H9 (cell line): ENCODE measurements around the gene ETNK2. TPM values are rescaled to one million over a fixed set of nuclear protein-coding genes. Genes with fewer than 3 reads are reported as not detected.

Experiments
- DNase-seq: peaks from one replicate; pipeline ENCODE4 v3.0.0-alpha.2; 2017
- H2AFZ ChIP-seq: one replicate; pipeline ENCODE4 v1.6.1; 2013; ENCODE audit warnings: mild to moderate bottlenecking, low read length, control low read depth, moderate library complexity
- H2AK5ac ChIP-seq: 2 replicates; pipeline ENCODE4 v1.6.1; 2013; ENCODE audit warnings: low read length, control low read depth, mixed read lengths; ENCODE audit not compliant: insufficient read length
- H2BK120ac ChIP-seq: one replicate; pipeline ENCODE4 v1.6.1; 2013; ENCODE audit warnings: low read depth, mild to moderate bottlenecking, low read length, control low read depth, inconsistent platforms; ENCODE audit not compliant: poor library complexity, severe bottlenecking
- H2BK12ac ChIP-seq: 2 replicates; pipeline ENCODE4 v1.6.1; 2013; ENCODE audit warnings: low read length, control low read depth, mixed read lengths, low read depth; ENCODE audit not compliant: insufficient read length
- H2BK15ac ChIP-seq: 2 replicates; pipeline ENCODE4 v1.6.1; 2013; ENCODE audit warnings: low read depth, low read length, control low read depth
- H2BK20ac ChIP-seq: one replicate; pipeline ENCODE4 v1.6.1; 2013; ENCODE audit warnings: low read depth, mild to moderate bottlenecking, low read length, control low read depth, inconsistent platforms; ENCODE audit not compliant: poor library complexity, severe bottlenecking
- H2BK5ac ChIP-seq: 2 replicates; pipeline ENCODE4 v1.6.1; 2013; ENCODE audit warnings: low read length, control low read depth, mixed read lengths; ENCODE audit not compliant: insufficient read length
- H3K14ac ChIP-seq: 2 replicates; pipeline ENCODE4 v1.6.1; 2013; ENCODE audit warnings: low read length, control low read depth; ENCODE audit not compliant: insufficient read depth
- H3K18ac ChIP-seq: 2 replicates; pipeline ENCODE4 v1.6.1; 2013; ENCODE audit warnings: low read depth, mild to moderate bottlenecking, mixed read lengths, low read length, control low read depth; ENCODE audit not compliant: insufficient read length
- H3K23ac ChIP-seq: 2 replicates; pipeline ENCODE4 v1.6.1; 2013; ENCODE audit warnings: low read length, control low read depth, mixed read lengths, low read depth; ENCODE audit not compliant: insufficient read length
- H3K23me2 ChIP-seq: 2 replicates; pipeline ENCODE4 v1.6.1; 2013; ENCODE audit warnings: low read depth, mild to moderate bottlenecking, mixed read lengths, low read length, control low read depth; ENCODE audit not compliant: insufficient read length, poor library complexity, severe bottlenecking
- H3K27ac ChIP-seq: 2 replicates; pipeline ENCODE4 v1.5.1; 2013; ENCODE audit warnings: low read length, control low read depth, mixed read lengths, low read depth; ENCODE audit not compliant: insufficient read length
- H3K27me3 ChIP-seq: 2 replicates; pipeline ENCODE4 v1.6.1; 2013; ENCODE audit warnings: low read length, control low read depth, inconsistent platforms; ENCODE audit not compliant: insufficient read depth
- H3K4ac ChIP-seq: 2 replicates; pipeline ENCODE4 v1.6.1; 2013; ENCODE audit warnings: low read depth, mild to moderate bottlenecking, control low read depth, inconsistent platforms, low read length, moderate library complexity
- H3K4me1 ChIP-seq: 2 replicates; pipeline ENCODE4 v1.6.1; 2013; ENCODE audit warnings: low read length, control low read depth, inconsistent platforms; ENCODE audit not compliant: insufficient read depth
- H3K4me2 ChIP-seq: 2 replicates; pipeline ENCODE4 v1.6.1; 2013; ENCODE audit warnings: low read length, control low read depth, mixed read lengths; ENCODE audit not compliant: insufficient read length, insufficient read depth
- H3K56ac ChIP-seq: 2 replicates; pipeline ENCODE4 v1.6.1; 2013; ENCODE audit warnings: low read depth, mild to moderate bottlenecking, mixed read lengths, low read length, control low read depth; ENCODE audit not compliant: insufficient read length
- H3K79me1 ChIP-seq: 2 replicates; pipeline ENCODE4 v1.6.1; 2013; ENCODE audit warnings: low read depth, mild to moderate bottlenecking, moderate library complexity, low read length, control low read depth, inconsistent platforms; ENCODE audit not compliant: insufficient read depth, poor library complexity, severe bottlenecking
- H3K79me2 ChIP-seq: 2 replicates; pipeline ENCODE4 v1.6.1; 2013; ENCODE audit warnings: low read length, control low read depth, inconsistent platforms; ENCODE audit not compliant: insufficient read depth
- H3K9ac ChIP-seq: 2 replicates; pipeline ENCODE4 v1.6.1; 2013; ENCODE audit warnings: low read length, control low read depth, mixed read lengths; ENCODE audit not compliant: insufficient read length; ENCODE audit errors: extremely low read depth
- H3K9me3 ChIP-seq: one replicate; pipeline ENCODE4 v1.6.1; 2013; ENCODE audit warnings: low read depth, low read length, inconsistent platforms; ENCODE audit not compliant: control insufficient read depth
- H3T11ph ChIP-seq: one replicate; pipeline ENCODE4 v1.6.1; 2013; ENCODE audit warnings: mild to moderate bottlenecking, low read length, control low read depth, inconsistent platforms
- H4K20me1 ChIP-seq: one replicate; pipeline ENCODE4 v1.6.1; 2013; ENCODE audit not compliant: control insufficient read depth, insufficient read length, insufficient read depth
- H4K5ac ChIP-seq: 2 replicates; pipeline ENCODE4 v1.6.1; 2013; ENCODE audit warnings: low read depth, mild to moderate bottlenecking, mixed read lengths, low read length, control low read depth; ENCODE audit not compliant: insufficient read length
- H4K8ac ChIP-seq: replicated peaks from 2 replicates; pipeline ENCODE4 v1.6.1; 2013; ENCODE audit warnings: low read length, control low read depth, mixed read lengths, low read depth; ENCODE audit not compliant: insufficient read length
- H4K91ac ChIP-seq: 2 replicates; pipeline ENCODE4 v1.6.1; 2013; ENCODE audit warnings: low read depth, mild to moderate bottlenecking, moderate library complexity, mixed read lengths, low read length, control low read depth; ENCODE audit not compliant: insufficient read length
- H3K27ac Mint-ChIP-seq, 3 experiments: 2 replicates in 2 of 3; 3 replicates in 1 of 3; pipeline ENCODE4 v1.8.0; 2020 to 2021; ENCODE audit warnings: mixed read lengths in 3 of 3, mild to moderate bottlenecking in 1 of 3, moderate library complexity in 1 of 3
- H3K27me3 Mint-ChIP-seq: 2 replicates; pipeline ENCODE4 v1.8.0; 2021; ENCODE audit warnings: low read depth, mild to moderate bottlenecking, moderate library complexity, mixed read lengths
- H3K36me3 Mint-ChIP-seq, 3 experiments: 2 replicates in 2 of 3; 3 replicates in 1 of 3; pipeline ENCODE4 v1.8.0; 2020 to 2021; ENCODE audit warnings: low read depth in 3 of 3, mixed read lengths in 3 of 3; ENCODE audit not compliant: insufficient read depth in 1 of 3
- H3K4me1 Mint-ChIP-seq, 2 experiments: 2 replicates each; pipeline ENCODE4 v1.8.0; 2020; ENCODE audit warnings: mixed read lengths in 2 of 2
- H3K4me3 Mint-ChIP-seq, 2 experiments: 2 replicates in 1 of 2; 3 replicates in 1 of 2; pipeline ENCODE4 v1.8.0; 2020 to 2021; ENCODE audit warnings: mild to moderate bottlenecking in 2 of 2, mixed read lengths in 2 of 2, moderate library complexity in 1 of 2
- H3K9me3 Mint-ChIP-seq, 2 experiments: 2 replicates in 1 of 2; 3 replicates in 1 of 2; pipeline ENCODE4 v1.8.0; 2020; ENCODE audit warnings: mild to moderate bottlenecking in 2 of 2, mixed read lengths in 2 of 2, moderate library complexity in 1 of 2
- WGBS: extraction: QIAGEN DNeasy Blood & Tissue Kit; methylation state at CpG from one replicate; pipeline ENCODE4 v1.1.7; 2013; ENCODE audit warnings: missing lambda C conversion rate, low lambda C conversion rate, mixed read lengths; ENCODE audit not compliant: insufficient read length; ENCODE audit errors: extremely low coverage; 5-methylcytosine and 5-hydroxymethylcytosine counted together
- total RNA-seq: library from RNA; stranded (reverse); gene quantifications from 2 replicates; pipeline ENCODE4 v1.2.1, GENCODE V29; 2021
- TF ChIP-seq, protein P1 (sequence below): fragments of 200-600 bp; sonication (generic); conservative IDR thresholded peaks from 3 replicates; pipeline ENCODE4 v1.8.0; 2021; ENCODE audit warnings: antibody characterized with exemption, mild to moderate bottlenecking

Gene ETNK2
- total RNA-seq, 1 experiment from 2014 or later, result 17.6 TPM

DNA sequence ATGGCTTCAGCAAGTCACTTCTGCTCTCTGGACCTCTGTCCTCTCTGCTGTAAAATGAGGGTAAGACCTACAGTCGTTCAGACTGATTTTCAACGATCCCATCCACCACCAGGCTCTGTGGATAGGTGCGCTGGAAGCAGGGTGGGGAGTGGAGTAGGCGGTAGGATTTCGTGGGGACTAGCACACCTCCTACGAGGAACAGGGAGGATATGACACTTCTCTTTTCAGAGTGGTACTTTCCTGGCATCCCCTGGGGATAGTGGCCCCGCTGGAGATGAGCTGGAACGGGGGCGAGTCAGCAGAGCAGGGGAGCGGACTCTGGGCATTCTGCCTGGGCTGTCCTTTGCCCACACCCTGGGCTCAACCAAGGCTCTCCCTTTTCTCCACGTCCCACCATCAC lies 17.7 kb downstream of the ETNK2 start:
- Histone ChIP-seq H3K9me3 (no peaks in the 10 kb centered on the region), H3K23me2 (peaks cover 3% of the 10 kb centered on the region), H2AFZ (no peak overlapping the region), H4K91ac (no peak overlapping the region), H3K79me1 (no peaks in the 10 kb centered on the region), H4K8ac (no peak overlapping the region), H3K56ac (no peak overlapping the region), H2BK20ac (no peak overlapping the region), H2BK12ac (no peak overlapping the region), H2BK15ac (no peak overlapping the region), H4K20me1 (no peaks in the 10 kb centered on the region), H3K4me1 (no peaks in the 10 kb centered on the region; the same call in 1 of the 2 replicates), H3K79me2 (no peaks in the 10 kb centered on the region), H3K4ac (no peak overlapping the region), H3K18ac (no peak overlapping the region), H3K23ac (no peak overlapping the region), H2BK120ac (no peak overlapping the region), H3T11ph (no peak overlapping the region), H3K4me2 (no peak overlapping the region), H3K14ac (no peak overlapping the region), H3K9ac (no peak overlapping the region), H4K5ac (no peak overlapping the region), H2BK5ac (no peak overlapping the region), H3K27ac (no peak overlapping the region), H3K27me3 (no peaks in the 10 kb centered on the region), H2AK5ac (no peak overlapping the region)
- no CpG with 5 or more reads among the region's 11 CpGs for WGBS
- no peak overlapping the region; a peak in 1 of 7 replicates for H3K27ac Mint-ChIP-seq
- H3K27me3 Mint-ChIP-seq, result no peaks in the 10 kb centered on the region; the same call in 1 of the 2 replicates
- H3K9me3 Mint-ChIP-seq, result no peaks in the 10 kb centered on the region
- TF ChIP-seq, protein P1, sequence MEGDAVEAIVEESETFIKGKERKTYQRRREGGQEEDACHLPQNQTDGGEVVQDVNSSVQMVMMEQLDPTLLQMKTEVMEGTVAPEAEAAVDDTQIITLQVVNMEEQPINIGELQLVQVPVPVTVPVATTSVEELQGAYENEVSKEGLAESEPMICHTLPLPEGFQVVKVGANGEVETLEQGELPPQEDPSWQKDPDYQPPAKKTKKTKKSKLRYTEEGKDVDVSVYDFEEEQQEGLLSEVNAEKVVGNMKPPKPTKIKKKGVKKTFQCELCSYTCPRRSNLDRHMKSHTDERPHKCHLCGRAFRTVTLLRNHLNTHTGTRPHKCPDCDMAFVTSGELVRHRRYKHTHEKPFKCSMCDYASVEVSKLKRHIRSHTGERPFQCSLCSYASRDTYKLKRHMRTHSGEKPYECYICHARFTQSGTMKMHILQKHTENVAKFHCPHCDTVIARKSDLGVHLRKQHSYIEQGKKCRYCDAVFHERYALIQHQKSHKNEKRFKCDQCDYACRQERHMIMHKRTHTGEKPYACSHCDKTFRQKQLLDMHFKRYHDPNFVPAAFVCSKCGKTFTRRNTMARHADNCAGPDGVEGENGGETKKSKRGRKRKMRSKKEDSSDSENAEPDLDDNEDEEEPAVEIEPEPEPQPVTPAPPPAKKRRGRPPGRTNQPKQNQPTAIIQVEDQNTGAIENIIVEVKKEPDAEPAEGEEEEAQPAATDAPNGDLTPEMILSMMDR, result no peak
- H3K4me1 Mint-ChIP-seq, result peaks cover 11 to 18% of the 10 kb centered on the region in 2 experiments
- no peak for DNase-seq
- H3K4me3 Mint-ChIP-seq, result no peak overlapping the region
- H3K36me3 Mint-ChIP-seq, result peaks cover 3 to 35% (median 4%) of the 10 kb centered on the region in 3 experiments; a peak in 5 of 7 replicates
